HuH-7 (cell line): ENCODE data around the gene CALR.
"Not testable (repeated sequence)": the region's sequence is repeated elsewhere in the genome, so short reads cannot be mapped to it uniquely, and the experiment has no call there.

Source experiments
- DNase-seq: peaks from one replicate; pipeline ENCODE4 v3.0.0; 2011; ENCODE audit warnings: low spot score

The CALR gene

GRCh38 chr19:12933287-12934072 is 4.9 kb upstream of the CALR start, which contains the start of gene FARSA:
Gene FARSA, minus strand, starts transcription at chr19:12933711. Its CDS starts 15 bp downstream, at chr19:12933696.
- peak; percentile 90 for DNase-seq

DNA sequence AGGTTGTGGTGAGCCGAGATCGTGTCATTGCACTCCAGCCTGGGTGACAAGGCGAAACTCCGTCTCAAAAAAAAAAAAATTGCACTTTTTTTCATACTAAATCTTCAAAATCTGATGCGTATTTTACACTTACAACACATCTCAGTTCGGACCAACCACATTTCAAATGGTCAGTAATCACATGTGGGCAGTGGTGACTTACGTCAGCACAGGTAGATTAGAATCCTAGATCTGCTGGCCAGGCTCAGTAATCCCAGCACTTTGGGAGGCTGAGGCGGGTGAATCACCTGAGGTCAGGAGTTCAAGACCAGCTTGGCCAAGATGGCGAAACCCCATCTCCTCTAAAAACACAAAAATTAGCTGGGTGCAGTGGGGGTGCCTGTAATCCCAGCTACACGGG is 3.3 kb upstream of the CALR start:
- no peak for DNase-seq

DNA sequence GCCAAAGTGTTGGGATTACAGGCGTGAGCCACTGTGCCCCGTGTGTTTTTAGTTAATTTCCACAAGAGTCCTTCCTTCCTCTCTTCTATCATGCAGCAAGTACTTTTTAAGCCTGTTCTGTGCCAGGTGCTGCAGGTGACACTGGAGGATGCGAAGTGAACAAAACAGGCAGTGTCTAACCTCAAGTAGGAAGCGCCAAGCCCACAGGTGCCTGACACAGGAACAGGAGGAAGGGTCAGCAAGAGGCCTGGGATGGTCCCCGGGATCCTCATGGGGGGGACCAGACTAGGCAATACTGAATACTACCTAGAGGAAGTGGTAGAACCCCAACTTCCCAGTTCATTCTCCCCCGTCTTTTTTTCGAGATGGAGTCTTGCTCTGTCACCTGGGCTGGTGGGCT is 1.8 kb upstream of the CALR start:
- no peak for DNase-seq

DNA sequence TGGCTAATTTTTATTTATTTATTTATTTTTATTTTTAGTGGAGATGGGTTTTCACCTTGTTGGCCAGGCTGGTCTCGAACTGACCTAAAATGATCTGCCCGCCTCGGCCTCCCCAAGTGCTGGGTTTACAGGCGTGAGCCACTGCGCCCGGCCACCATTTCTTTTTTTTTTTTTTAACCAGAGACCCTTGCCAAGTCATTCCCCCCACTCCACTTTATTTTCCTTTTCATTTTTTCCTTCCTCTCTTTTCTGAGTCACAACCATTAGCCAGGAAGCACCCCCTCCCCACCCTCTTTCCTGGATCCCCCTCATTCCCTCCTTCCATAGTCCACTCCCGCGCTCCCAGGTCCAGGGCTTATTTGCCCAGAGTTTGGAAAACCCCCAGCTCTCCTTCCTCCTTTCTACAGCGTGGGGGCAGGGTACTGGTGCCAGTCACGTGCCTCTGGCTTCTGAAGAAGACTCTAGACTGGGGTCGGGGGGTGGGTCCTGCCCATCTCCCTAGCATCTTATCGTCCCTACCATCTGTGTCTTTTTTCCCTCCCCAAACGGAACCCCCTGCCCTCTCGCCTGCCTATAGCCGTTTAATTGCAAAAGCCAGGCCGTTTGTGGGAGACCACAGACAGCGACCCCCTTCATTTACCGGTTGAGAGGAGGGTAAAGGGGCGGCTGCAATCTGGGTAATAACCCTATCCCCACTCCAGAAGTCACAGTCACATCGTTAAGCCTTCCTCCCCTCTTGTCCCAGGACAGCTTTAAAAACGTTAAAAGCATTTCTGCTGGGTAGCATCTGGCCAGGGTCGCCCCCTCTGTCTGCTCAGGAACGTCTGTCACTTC is 1.1 kb upstream of the CALR start:
- DNase-seq, result peak; percentile 27

DNA sequence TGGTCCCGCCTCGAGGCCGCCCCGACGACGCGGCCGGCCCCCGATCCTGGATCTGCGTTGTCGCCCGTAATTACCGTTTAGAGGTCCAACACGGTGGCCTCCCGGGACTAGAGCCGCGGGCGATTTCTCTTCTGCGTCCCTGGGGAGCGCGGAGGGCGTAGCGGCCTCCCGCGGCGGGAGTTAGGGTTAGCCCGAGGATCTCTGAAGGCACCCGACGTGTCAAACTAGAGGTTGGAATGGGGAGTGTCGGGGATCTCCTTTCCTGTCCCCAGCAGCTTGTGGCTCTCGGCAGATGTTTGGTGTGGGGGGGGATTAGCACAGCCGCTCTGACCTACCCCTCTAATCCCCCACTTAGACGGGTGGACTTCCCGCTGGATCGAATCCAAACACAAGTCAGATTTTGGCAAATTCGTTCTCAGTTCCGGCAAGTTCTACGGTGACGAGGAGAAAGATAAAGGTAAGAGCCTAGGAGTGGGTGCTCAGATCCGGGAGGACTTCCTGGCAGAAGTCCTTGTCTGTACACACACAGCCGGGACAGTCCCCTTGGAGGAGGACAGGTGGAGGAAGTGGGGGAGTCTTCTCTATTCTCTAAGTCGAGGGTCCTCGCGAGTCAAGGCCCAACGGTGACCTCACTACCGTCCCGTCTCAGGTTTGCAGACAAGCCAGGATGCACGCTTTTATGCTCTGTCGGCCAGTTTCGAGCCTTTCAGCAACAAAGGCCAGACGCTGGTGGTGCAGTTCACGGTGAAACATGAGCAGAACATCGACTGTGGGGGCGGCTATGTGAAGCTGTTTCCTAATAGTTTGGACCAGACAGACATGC is 581 bp downstream of the CALR start:
- no peak for DNase-seq

DNA sequence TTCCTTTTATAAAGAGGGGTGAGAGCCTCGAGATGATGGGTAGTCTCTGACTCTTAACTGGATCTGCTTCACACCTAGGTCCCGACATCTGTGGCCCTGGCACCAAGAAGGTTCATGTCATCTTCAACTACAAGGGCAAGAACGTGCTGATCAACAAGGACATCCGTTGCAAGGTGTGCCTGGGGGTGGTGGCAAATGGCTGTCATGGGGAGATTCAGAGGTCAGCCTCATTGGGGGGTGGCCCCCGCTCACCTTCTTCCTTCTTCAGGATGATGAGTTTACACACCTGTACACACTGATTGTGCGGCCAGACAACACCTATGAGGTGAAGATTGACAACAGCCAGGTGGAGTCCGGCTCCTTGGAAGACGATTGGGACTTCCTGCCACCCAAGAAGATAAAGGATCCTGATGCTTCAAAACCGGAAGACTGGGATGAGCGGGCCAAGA is 1.6 kb downstream of the CALR start:
- no peak for DNase-seq

DNA sequence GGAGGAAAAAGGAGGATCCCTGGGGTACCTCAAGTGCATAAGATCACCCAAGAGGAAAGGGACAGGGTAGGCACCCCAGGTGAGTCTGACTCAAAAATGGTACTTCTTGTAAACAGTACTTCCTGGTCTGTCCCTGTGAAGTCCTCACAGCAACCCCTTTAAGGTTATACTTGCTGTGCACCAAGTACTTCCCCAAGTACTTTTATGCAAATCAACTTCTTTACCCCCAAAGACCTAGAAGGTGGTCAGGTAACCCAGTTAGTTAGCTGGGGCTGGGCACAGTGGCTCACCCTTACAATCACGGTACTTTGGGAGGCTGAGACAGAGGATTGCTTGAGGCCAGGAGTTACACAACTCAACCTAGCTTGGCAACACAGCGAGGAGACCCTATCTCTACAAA is 2.5 kb downstream of the CALR start:
- DNase-seq, result no peak

DNA sequence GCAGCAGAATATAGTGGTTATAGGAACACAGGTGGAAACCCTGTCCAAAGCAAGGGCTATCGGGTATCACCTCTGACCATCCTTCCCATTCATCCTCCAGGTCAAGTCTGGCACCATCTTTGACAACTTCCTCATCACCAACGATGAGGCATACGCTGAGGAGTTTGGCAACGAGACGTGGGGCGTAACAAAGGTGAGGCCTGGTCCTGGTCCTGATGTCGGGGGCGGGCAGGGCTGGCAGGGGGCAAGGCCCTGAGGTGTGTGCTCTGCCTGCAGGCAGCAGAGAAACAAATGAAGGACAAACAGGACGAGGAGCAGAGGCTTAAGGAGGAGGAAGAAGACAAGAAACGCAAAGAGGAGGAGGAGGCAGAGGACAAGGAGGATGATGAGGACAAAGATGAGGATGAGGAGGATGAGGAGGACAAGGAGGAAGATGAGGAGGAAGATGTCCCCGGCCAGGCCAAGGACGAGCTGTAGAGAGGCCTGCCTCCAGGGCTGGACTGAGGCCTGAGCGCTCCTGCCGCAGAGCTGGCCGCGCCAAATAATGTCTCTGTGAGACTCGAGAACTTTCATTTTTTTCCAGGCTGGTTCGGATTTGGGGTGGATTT is 5.1 kb downstream of the CALR start:
- DNase-seq, result no peak

- no peak for DNase-seq
Measured at GRCh38 chr19:12944104-12944674, 5.8 kb downstream of the CALR start.

DNA sequence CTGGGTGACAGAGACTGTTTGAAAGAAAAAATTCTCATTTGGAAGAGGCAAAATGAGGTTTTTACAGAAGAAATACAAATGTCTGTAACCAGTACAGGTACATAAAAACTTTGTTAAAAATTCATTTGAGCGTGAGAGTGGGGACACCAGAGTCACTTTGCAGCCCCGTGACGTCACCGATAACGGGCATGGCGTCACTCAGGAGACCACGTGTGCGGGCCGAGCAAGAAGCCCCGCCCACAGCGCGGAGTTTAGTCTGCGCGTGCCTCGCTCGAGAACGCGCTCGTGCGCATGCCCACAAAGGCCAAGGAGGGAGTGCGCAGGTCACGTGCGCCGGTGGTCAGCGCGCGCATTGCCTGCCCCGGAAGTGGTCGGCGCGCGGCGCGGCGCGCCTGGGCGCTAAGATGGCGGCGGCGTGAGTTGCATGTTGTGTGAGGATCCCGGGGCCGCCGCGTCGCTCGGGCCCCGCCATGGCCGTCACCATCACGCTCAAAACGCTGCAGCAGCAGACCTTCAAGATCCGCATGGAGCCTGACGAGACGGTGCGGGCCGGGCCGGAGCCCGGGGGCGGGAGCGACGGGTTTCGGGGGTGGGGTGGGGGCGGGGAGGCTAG is 7.2 kb downstream of the CALR start, which contains the start of gene RAD23A:
Gene RAD23A (plus strand): TSS at position 384 of the 613 bp plus-strand sequence. CDS start 87 bp downstream, at position 471.
- DNase-seq, result peak; percentile 91

DNA sequence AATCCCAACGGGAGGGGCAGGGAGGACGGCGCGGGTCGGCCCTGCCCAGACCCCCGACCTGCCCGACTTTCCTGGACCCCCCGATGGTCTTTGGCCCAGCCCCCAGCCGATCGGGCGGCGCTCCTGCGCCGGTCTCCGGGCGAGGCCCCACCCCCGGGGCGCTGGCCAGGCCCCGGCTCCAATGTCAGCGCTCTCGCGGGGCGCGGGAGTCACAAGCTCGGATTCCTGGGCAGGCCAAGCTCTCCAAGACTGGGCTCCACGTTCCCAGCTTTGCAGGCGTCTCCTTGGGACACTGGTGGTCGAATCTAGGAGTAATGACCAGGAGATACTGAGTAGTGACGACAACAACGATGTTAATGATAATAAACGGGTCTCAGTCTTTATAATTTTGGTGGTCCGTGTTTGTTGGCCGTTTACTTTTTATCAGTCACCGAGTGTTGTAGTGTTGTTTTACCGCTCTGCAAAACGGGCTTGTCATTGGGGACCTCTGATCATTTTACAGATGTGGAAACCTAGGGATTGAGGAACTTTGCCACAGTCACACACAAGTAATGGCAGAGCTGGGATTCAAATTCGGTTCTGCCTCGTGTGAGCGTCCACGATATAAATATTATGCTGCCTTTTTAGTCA is 7.8 kb downstream of the CALR start:
- DNase-seq, result peak; percentile 63

GRCh38 chr19:12946731-12947496 is 8.5 kb downstream of the CALR start:
- no peak for DNase-seq

DNA sequence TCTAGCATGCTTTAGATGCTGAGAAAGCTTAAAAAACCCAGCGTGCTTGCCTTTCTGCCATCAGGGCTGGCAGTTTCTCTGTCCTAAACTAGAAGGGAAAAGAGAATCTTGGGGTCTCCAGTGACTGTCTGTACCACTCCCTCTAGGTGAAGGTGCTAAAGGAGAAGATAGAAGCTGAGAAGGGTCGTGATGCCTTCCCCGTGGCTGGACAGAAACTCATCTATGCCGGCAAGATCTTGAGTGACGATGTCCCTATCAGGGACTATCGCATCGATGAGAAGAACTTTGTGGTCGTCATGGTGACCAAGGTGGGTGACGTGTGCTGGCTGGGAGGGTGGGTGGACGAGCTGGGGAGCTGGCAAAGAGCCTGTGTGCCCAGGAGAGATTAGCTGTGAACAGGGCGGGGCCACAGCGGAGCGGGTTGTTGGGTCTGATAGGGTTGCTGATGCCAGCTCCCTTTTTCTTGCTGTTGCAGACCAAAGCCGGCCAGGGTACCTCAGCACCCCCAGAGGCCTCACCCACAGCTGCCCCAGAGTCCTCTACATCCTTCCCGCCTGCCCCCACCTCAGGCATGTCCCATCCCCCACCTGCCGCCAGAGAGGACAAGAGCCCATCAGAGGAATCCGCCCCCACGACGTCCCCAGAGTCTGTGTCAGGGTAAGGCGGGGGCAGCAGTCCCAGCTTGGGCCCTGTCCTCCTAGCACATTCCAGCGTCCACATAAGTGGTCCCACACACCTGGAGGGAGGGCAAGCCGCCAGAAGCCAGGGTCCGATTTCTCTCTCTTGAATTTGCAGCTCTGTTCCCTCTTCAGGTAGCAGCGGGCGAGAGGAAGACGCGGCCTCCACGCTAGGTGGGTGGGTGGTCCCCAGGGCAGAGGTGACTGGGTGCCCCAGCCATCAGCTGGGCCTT is 9.5 kb downstream of the CALR start:
- DNase-seq, result no peak

- DNase-seq, result no peak
Measured at GRCh38 chr19:12948612-12949362, 10.4 kb downstream of the CALR start.

DNA sequence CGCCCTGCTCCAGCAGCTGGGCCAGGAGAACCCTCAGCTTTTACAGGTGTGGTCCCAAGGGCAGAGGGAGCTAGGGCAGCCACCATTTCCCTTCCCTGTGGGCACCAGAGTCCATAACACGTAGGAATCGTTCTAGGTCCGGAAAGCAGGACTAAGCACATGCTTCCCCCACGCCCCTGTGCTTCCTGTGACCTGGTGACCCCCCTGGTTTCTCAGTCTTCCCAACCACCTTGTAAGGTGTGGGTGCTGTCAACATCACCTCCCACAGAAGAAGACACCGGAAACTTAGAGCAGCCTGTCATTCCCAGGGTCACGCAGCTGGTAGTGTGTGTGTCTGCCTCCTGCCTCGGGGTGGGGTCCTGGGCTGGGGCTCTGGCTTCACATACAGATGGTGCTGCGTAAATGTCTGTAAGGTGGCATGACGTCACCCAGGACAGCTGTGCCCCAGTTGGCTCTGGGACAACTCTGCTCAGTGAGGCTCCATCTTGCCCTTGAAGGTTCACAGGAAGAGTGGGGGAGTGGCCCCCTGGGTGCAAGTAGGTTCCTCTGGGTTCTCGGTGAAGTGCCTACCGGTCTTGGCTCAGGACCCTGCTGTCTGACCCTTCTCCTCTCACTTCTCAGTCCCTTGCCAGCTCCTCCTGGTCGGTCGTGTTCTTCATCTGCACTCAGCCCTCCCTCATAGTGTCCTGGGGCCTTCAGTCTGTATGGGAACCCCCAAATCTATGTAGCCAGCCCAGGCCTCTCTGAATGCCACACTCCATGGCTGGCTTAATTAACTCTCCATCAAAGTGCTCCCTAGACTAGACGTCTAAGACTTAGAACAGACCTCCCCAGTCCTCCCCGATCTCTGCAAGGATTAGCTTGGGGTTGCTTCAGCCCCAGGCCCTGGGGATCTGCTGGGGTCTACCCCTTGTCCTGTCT is 11.2 kb downstream of the CALR start:
- no peak for DNase-seq

DNA sequence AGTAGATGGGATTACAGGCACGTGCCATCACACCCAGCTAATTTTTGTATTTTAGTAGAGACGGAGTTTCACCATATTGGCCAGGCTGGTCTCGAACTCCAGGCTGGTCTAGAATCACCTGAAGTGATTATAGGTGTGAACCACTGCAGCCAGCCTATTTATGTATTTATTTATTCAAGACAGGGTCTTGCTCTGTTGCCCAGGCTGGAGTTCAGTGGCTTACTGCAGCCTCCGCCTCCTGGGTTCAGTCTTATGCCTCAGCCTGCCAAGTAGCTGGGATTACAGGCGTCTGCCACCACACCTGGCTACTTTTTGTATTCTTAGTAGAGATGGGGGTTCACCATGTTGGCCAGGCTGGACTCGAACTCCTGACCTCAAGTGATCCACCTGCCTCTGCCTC is 13.6 kb downstream of the CALR start:
- not testable (repeated sequence) for DNase-seq
